HEK293 (cell line): Measurements from ENCODE around the gene KRTAP5-1.

Experiments
- CTCF ChIA-PET: fragments of 350-600 bp; formaldehyde crosslinking; extraction: SDS; loops from one replicate; lab custom pipeline; 2021; ENCODE audit warnings: antibody characterized with exemption; lab: Yijun Ruan, JAX
- POLR2A ChIA-PET: fragments of 300-600 bp; formaldehyde crosslinking; extraction: SDS; loops from one replicate; lab custom pipeline; 2020; ENCODE audit warnings: antibody characterized with exemption, inconsistent platforms; lab: Yijun Ruan, JAX
- H3K27ac ChIP-seq: fragments of 200-500 bp; sonication (Bioruptor generic); 2 replicates; pipeline ENCODE4 v1.5.1; 2014; ENCODE audit warnings: low read depth, low read length, control low read depth, inconsistent platforms; ENCODE audit errors: extremely low read depth
- H3K36me3 ChIP-seq, 2 experiments: fragments of 200-500 bp in 1 of 2; sonication (Bioruptor generic) in 1 of 2; 1 replicate in 1 of 2; 2 replicates in 1 of 2; pipeline ENCODE4 v1.5.1; 2014 to 2017; ENCODE audit warnings: inconsistent platforms in 2 of 2, low read length in 2 of 2; ENCODE audit not compliant: control insufficient read depth in 2 of 2, insufficient read depth in 1 of 2
- H3K4me1 ChIP-seq: fragments of 200-500 bp; sonication (Bioruptor generic); 2 replicates; pipeline ENCODE4 v1.5.1; 2014; ENCODE audit warnings: mild to moderate bottlenecking, low read length, inconsistent platforms; ENCODE audit not compliant: control insufficient read depth, insufficient read depth
- H3K4me3 ChIP-seq: 2 replicates; pipeline ENCODE4 v1.5.1; 2011; ENCODE audit warnings: low read depth, mild to moderate bottlenecking, control low read depth, low read length, moderate library complexity
- H3K9me3 ChIP-seq: fragments of 200-500 bp; sonication (Bioruptor generic); 2 replicates; pipeline ENCODE4 v1.5.1; 2014; ENCODE audit warnings: low read depth, low read length, inconsistent platforms; ENCODE audit not compliant: control insufficient read depth, insufficient read depth
- BCL11A ChIP-seq: fragments of 450-650 bp; formaldehyde crosslinking; IDR thresholded peaks from 2 replicates; pipeline ENCODE4 v1.5.1; 2016; ENCODE audit warnings: low read depth, missing biosample characterization, missing genetic modification characterization
- FEZF1 ChIP-seq: fragments of 450-650 bp; formaldehyde crosslinking; IDR thresholded peaks from 2 replicates; pipeline ENCODE4 v1.5.1; 2016; ENCODE audit warnings: missing biosample characterization, missing genetic modification characterization
- HOXC10 ChIP-seq: sonication (generic); formaldehyde crosslinking; IDR thresholded peaks from 2 replicates; pipeline ENCODE4 v1.8.1; 2023; ENCODE audit warnings: mild to moderate bottlenecking, missing genetic modification reagents
- KLF10 ChIP-seq: fragments of 450-650 bp; IDR thresholded peaks from 2 replicates; pipeline ENCODE4 v1.5.1; 2018; ENCODE audit warnings: missing biosample characterization, mild to moderate bottlenecking, missing genetic modification characterization
- PRDM4 ChIP-seq: fragments of 450-650 bp; formaldehyde crosslinking; IDR thresholded peaks from 2 replicates; pipeline ENCODE4 v1.5.1; 2017; ENCODE audit warnings: missing biosample characterization, missing genetic modification characterization
- SALL2 ChIP-seq: fragments of 450-650 bp; formaldehyde crosslinking; IDR thresholded peaks from 2 replicates; pipeline ENCODE4 v1.5.0; 2017; ENCODE audit warnings: missing biosample characterization, mild to moderate bottlenecking, missing genetic modification characterization, borderline replicate concordance
- YY2 ChIP-seq: fragments of 450-650 bp; formaldehyde crosslinking; IDR thresholded peaks from 2 replicates; pipeline ENCODE4 v1.5.1; 2016; ENCODE audit warnings: missing biosample characterization, missing genetic modification characterization
- ZBTB20 ChIP-seq: fragments of 450-650 bp; formaldehyde crosslinking; IDR thresholded peaks from 2 replicates; pipeline ENCODE4 v1.5.1; 2016; ENCODE audit warnings: missing biosample characterization, missing genetic modification characterization
- ZBTB8A ChIP-seq: fragments of 450-650 bp; formaldehyde crosslinking; IDR thresholded peaks from 2 replicates; pipeline ENCODE4 v1.5.1; 2016; ENCODE audit warnings: missing biosample characterization, missing genetic modification characterization
- ZNF221 ChIP-seq: fragments of 450-650 bp; formaldehyde crosslinking; IDR thresholded peaks from 2 replicates; pipeline ENCODE4 v1.5.1; 2017; ENCODE audit warnings: missing biosample characterization, missing genetic modification characterization, borderline replicate concordance
- ZNF24 ChIP-seq: fragments of 450-650 bp; formaldehyde crosslinking; IDR thresholded peaks from 2 replicates; pipeline ENCODE4 v1.5.1; 2016; ENCODE audit warnings: missing biosample characterization, missing genetic modification characterization
- ZNF248 ChIP-seq: fragments of 450-650 bp; formaldehyde crosslinking; IDR thresholded peaks from 2 replicates; pipeline ENCODE4 v1.5.1; 2017; ENCODE audit warnings: missing biosample characterization, missing genetic modification characterization
- ZNF302 ChIP-seq: fragments of 450-650 bp; formaldehyde crosslinking; IDR thresholded peaks from 2 replicates; pipeline ENCODE4 v1.5.1; 2016; ENCODE audit warnings: missing biosample characterization, missing genetic modification characterization, low read depth
- ZNF341 ChIP-seq: fragments of 450-650 bp; formaldehyde crosslinking; IDR thresholded peaks from 2 replicates; pipeline ENCODE4; 2016; ENCODE audit warnings: low read depth, missing biosample characterization, missing genetic modification characterization
- ZNF354C ChIP-seq: fragments of 450-650 bp; formaldehyde crosslinking; IDR thresholded peaks from 2 replicates; pipeline ENCODE4 v1.5.1; 2016; ENCODE audit warnings: missing biosample characterization, missing genetic modification characterization, low read depth, borderline replicate concordance
- ZNF394 ChIP-seq: fragments of 450-650 bp; formaldehyde crosslinking; IDR thresholded peaks from 2 replicates; pipeline ENCODE4 v1.5.1; 2016; ENCODE audit warnings: missing biosample characterization, missing genetic modification characterization, mild to moderate bottlenecking, moderate library complexity, borderline replicate concordance
- ZNF560 ChIP-seq: fragments of 450-650 bp; formaldehyde crosslinking; IDR thresholded peaks from 2 replicates; pipeline ENCODE4 v1.5.1; 2017; ENCODE audit warnings: missing biosample characterization, missing genetic modification characterization, borderline replicate concordance
- ZNF596 ChIP-seq: fragments of 450-650 bp; IDR thresholded peaks from 2 replicates; pipeline ENCODE4 v1.5.0; 2018; ENCODE audit warnings: missing biosample characterization, mild to moderate bottlenecking, missing genetic modification characterization, moderate library complexity
- ZNF621 ChIP-seq: fragments of 450-650 bp; formaldehyde crosslinking; IDR thresholded peaks from 2 replicates; pipeline ENCODE4 v1.5.1; 2017; ENCODE audit warnings: missing biosample characterization, missing genetic modification characterization
- ZNF626 ChIP-seq: fragments of 450-650 bp; sonication (Bioruptor Pico); formaldehyde crosslinking; IDR thresholded peaks from 2 replicates; pipeline ENCODE4 v1.5.1; 2018; ENCODE audit warnings: missing biosample characterization, missing genetic modification characterization, inconsistent platforms
- ZNF701 ChIP-seq: fragments of 450-650 bp; formaldehyde crosslinking; IDR thresholded peaks from 2 replicates; pipeline ENCODE4 v1.5.1; 2016; ENCODE audit warnings: missing biosample characterization, missing genetic modification characterization
- ZNF747 ChIP-seq: fragments of 450-650 bp; formaldehyde crosslinking; IDR thresholded peaks from 2 replicates; pipeline ENCODE4 v1.5.1; 2016; ENCODE audit warnings: missing biosample characterization, missing genetic modification characterization
- ZNF76 ChIP-seq: fragments of 450-650 bp; formaldehyde crosslinking; IDR thresholded peaks from 2 replicates; pipeline ENCODE4; 2016; ENCODE audit warnings: low read depth, missing biosample characterization, missing genetic modification characterization, borderline replicate concordance
- ZNF791 ChIP-seq: fragments of 450-650 bp; formaldehyde crosslinking; IDR thresholded peaks from 2 replicates; pipeline ENCODE4 v1.5.1; 2016; ENCODE audit warnings: missing biosample characterization, missing genetic modification characterization
- ZSCAN16 ChIP-seq: fragments of 450-650 bp; formaldehyde crosslinking; IDR thresholded peaks from 2 replicates; pipeline ENCODE4 v1.5.1; 2016; ENCODE audit warnings: missing biosample characterization, missing genetic modification characterization
- ZSCAN23 ChIP-seq: fragments of 450-650 bp; formaldehyde crosslinking; IDR thresholded peaks from 2 replicates; pipeline ENCODE4 v1.5.1; 2016; ENCODE audit warnings: missing biosample characterization, missing genetic modification characterization
- TF ChIP-seq, protein P1 (sequence below): fragments of 450-650 bp; formaldehyde crosslinking; optimal IDR thresholded peaks from 2 replicates; pipeline ENCODE3; 2016; ENCODE audit warnings: missing biosample characterization, mild to moderate bottlenecking, missing genetic modification characterization
- TF ChIP-seq, protein P2 (sequence below): sonication (generic); formaldehyde crosslinking; IDR thresholded peaks from 2 replicates; pipeline ENCODE4 v1.8.1; 2022; ENCODE audit warnings: mild to moderate bottlenecking, moderate library complexity, missing genetic modification reagents
- TF ChIP-seq, protein P3 (sequence below): fragments of 450-650 bp; formaldehyde crosslinking; IDR thresholded peaks from 2 replicates; pipeline ENCODE4 v1.5.1; 2016; ENCODE audit warnings: missing biosample characterization, missing genetic modification characterization

KRTAP5-1 gene

GRCh38 chr11:1572197-1573076, 12.6 kb downstream of the KRTAP5-1 start, which contains the start of gene DUSP8:
DUSP8 (minus strand) TSS chr11:1572271; CDS start chr11:1565826, 6,445 bp downstream.
- Histone ChIP-seq H3K36me3 (peaks cover 0 to 6% of the 10 kb centered on the region in 2 experiments; a peak in 1 of 3 replicates), H3K4me1 (no peaks in the 10 kb centered on the region; the same call in 1 of the 2 replicates), H3K9me3 (no peaks in the 10 kb centered on the region), H3K27ac (peak within 1 kb of the TSS; percentile 53; the same call in 1 of the 2 replicates), H3K4me3 (peak within 1 kb of the TSS; percentile 75)
- CTCF ChIA-PET, result interaction anchor here (3.4 kb wide), 1 partner anchor 26 kb away, joined by 138 read pairs; no protein-coding TSS in a partner anchor
- POLR2A ChIA-PET, result interaction anchor here (2.7 kb wide), 1 partner anchor 26 kb away, joined by 24 read pairs; no protein-coding TSS in a partner anchor
- no peak for TF ChIP-seq ZSCAN16 (tag by site-specific recombination)
- peak; percentile 64 for TF ChIP-seq KLF10
- TF ChIP-seq ZNF354C (tag by site-specific recombination), result no peak
- TF ChIP-seq ZNF248, result no peak
- no peak for TF ChIP-seq BCL11A
- no peak for TF ChIP-seq ZNF791 (tag by site-specific recombination)
- TF ChIP-seq ZNF701, result no peak
- no peak for TF ChIP-seq ZNF24
- no peak for TF ChIP-seq ZBTB20 (tag by site-specific recombination)
- no peak for TF ChIP-seq ZNF596 (tag by site-specific recombination)
- no peak for TF ChIP-seq ZNF560
- TF ChIP-seq, protein P1, sequence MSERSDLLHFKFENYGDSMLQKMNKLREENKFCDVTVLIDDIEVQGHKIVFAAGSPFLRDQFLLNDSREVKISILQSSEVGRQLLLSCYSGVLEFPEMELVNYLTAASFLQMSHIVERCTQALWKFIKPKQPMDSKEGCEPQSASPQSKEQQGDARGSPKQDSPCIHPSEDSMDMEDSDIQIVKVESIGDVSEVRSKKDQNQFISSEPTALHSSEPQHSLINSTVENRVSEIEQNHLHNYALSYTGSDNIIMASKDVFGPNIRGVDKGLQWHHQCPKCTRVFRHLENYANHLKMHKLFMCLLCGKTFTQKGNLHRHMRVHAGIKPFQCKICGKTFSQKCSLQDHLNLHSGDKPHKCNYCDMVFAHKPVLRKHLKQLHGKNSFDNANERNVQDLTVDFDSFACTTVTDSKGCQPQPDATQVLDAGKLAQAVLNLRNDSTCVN (tag by site-specific recombination), result peak; percentile 39
- TF ChIP-seq HOXC10, result no peak
- no peak for TF ChIP-seq ZNF626 (tag by site-specific recombination)
- TF ChIP-seq, protein P2, sequence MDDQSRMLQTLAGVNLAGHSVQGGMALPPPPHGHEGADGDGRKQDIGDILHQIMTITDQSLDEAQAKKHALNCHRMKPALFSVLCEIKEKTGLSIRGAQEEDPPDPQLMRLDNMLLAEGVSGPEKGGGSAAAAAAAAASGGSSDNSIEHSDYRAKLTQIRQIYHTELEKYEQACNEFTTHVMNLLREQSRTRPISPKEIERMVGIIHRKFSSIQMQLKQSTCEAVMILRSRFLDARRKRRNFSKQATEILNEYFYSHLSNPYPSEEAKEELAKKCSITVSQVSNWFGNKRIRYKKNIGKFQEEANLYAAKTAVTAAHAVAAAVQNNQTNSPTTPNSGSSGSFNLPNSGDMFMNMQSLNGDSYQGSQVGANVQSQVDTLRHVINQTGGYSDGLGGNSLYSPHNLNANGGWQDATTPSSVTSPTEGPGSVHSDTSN (CRISPR knock-in tag), result peak; percentile 10; the same call in 1 of the 2 replicates
- TF ChIP-seq ZNF341 (tag by site-specific recombination), result peak; percentile 41
- no peak for TF ChIP-seq ZNF394 (tag by site-specific recombination)
- TF ChIP-seq ZBTB8A, result no peak
- no peak for TF ChIP-seq PRDM4
- no peak for TF ChIP-seq ZSCAN23 (tag by site-specific recombination)
- TF ChIP-seq, protein P3, sequence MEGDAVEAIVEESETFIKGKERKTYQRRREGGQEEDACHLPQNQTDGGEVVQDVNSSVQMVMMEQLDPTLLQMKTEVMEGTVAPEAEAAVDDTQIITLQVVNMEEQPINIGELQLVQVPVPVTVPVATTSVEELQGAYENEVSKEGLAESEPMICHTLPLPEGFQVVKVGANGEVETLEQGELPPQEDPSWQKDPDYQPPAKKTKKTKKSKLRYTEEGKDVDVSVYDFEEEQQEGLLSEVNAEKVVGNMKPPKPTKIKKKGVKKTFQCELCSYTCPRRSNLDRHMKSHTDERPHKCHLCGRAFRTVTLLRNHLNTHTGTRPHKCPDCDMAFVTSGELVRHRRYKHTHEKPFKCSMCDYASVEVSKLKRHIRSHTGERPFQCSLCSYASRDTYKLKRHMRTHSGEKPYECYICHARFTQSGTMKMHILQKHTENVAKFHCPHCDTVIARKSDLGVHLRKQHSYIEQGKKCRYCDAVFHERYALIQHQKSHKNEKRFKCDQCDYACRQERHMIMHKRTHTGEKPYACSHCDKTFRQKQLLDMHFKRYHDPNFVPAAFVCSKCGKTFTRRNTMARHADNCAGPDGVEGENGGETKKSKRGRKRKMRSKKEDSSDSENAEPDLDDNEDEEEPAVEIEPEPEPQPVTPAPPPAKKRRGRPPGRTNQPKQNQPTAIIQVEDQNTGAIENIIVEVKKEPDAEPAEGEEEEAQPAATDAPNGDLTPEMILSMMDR (tag by site-specific recombination), result no peak
- no peak for TF ChIP-seq YY2 (tag by site-specific recombination)
- no peak for TF ChIP-seq SALL2 (tag by site-specific recombination)
- no peak for TF ChIP-seq ZNF76 (tag by site-specific recombination)
- TF ChIP-seq ZNF747, result no peak
- no peak for TF ChIP-seq FEZF1 (tag by site-specific recombination)
- no peak for TF ChIP-seq ZNF621 (tag by site-specific recombination)
- TF ChIP-seq ZNF221, result no peak
- TF ChIP-seq ZNF302 (tag by site-specific recombination), result no peak
